Body of pancreas (tissue), 4 donors: ENCODE measurements around the gene DNAH8. TPM values are rescaled to one million over a fixed set of nuclear protein-coding genes. Genes with fewer than 3 reads are reported as not detected.
"Not testable (repeated sequence)": the region's sequence is repeated elsewhere in the genome, so short reads cannot be mapped to it uniquely, and the experiment has no call there.

Experiments used
- ATAC-seq: fragments of 150-250 bp; one replicate; pipeline ENCODE4 v1.9.1; 2016
- DNase-seq, 4 donors: peaks; one replicate each; pipeline ENCODE4 v3.0.0-alpha.2; 2019
- H3K27ac ChIP-seq, 4 donors: fragments of 200-600 bp; sonication (generic); 1 replicate in 3 of 4; 2 replicates in 1 of 4; pipeline versions ENCODE4 v1.5.1 to v1.6.1; 2016 to 2019; ENCODE audit warnings: mild to moderate bottlenecking in 1 of 4, mixed read lengths in 1 of 4, moderate library complexity in 1 of 4
- H3K27me3 ChIP-seq, 2 donors: fragments of 200-600 bp; sonication (generic); one replicate each; pipeline ENCODE4 v1.6.0; 2016; ENCODE audit warnings: mild to moderate bottlenecking in 1 of 2
- H3K36me3 ChIP-seq, 2 donors: fragments of 200-600 bp; sonication (generic); replicated peaks in 1 of 2; 2 replicates each; pipeline ENCODE4 v1.5.1; 2016; ENCODE audit warnings: low read depth in 2 of 2; ENCODE audit not compliant: insufficient read depth in 1 of 2
- H3K4me1 ChIP-seq: fragments of 200-600 bp; sonication (generic); one replicate; pipeline ENCODE4 v1.6.0; 2016
- H3K4me3 ChIP-seq, 2 donors: fragments of 200-600 bp; sonication (generic); 1 replicate in 1 of 2; 2 replicates in 1 of 2; pipeline ENCODE4 v1.5.1; 2016 to 2019
- H3K9me3 ChIP-seq, 3 donors: fragments of 200-600 bp; sonication (generic); 1 replicate in 2 of 3; 2 replicates in 1 of 3; pipeline ENCODE4 v1.5.1; 2016
- CTCF ChIP-seq, 7 experiments: fragments of 450-650 bp in 4 of 7; fragments of 200-600 bp in 3 of 7; sonication (generic) in 3 of 7; IDR thresholded peaks; one replicate each; pipeline ENCODE4 v1.5.1; 2016 to 2019; ENCODE audit warnings: antibody characterized with exemption in 7 of 7
- POLR2A ChIP-seq, 3 donors: fragments of 450-650 bp; IDR thresholded peaks; one replicate each; pipeline ENCODE4 v1.6.1; 2016; ENCODE audit warnings: antibody characterized with exemption in 3 of 3, mild to moderate bottlenecking in 2 of 3
- WGBS, 2 donors: methylation state at CpG; one replicate each; pipeline ENCODE4 v1.1.5; 2017; 5-methylcytosine and 5-hydroxymethylcytosine counted together
- intact Hi-C: fragments of 100-400 bp; cut with DNase I; formaldehyde crosslinking; loops from one replicate; pipeline ENCODE4 v1.15.1; 2023
- total RNA-seq, 2 donors: library from RNA; depleted of rRNA; stranded (reverse); fragments of >200 nt; gene quantifications; one replicate each; pipeline ENCODE4 v1.1.0, GENCODE V29; 2016

The DNAH8 gene
- total RNA-seq, 2 donors from 2014 or later: not detected

DNA sequence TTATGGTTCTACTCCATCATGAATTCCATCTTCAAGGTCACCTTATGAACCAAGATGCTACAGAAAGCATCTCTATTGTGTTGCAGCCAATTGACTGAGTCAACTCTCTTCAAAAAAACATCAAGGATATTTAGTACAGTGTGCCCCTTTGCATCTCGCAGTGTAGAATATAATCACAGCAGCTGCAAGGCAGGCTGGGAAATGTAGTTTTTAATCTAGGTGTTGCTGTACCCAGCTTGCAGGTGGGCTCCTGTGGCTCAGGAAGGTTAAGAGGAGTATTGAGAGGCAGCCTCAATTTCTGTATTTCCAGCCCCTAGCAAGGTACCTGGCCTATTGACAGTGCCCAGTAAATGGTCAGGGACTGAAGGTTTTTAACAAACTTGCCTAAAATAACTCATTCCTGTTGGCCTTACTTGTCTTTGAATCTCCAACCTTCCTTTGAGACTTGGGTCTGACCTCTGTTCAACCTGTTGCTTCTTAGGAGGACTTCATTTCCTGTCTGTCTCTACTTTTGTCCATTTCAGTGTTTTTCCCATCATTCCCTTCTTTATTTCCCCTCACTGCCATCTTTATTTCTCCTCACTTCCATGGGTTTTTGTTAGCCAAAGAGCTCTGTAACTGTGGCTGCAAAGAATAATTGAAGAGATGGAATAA is 150.5 kb downstream of the DNAH8 start:
- TF ChIP-seq CTCF (IDR thresholded peaks at IDR 0.05) (no peak), POLR2A (IDR thresholded peaks at IDR 0.05) (no peak)
- ATAC-seq (no peak), DNase-seq (no peak)
- H3K9me3 ChIP-seq: peaks cover 0 to 2% (median 0%) of the 10 kb centered on the region in 3 donors
- no peaks in the 10 kb centered on the region for H3K27me3 ChIP-seq
- H3K4me1 ChIP-seq: no peaks in the 10 kb centered on the region
- no peak overlapping the region for H3K4me3 ChIP-seq
- no peak overlapping the region for H3K27ac ChIP-seq
- intact Hi-C loops: no loop called here
- 35 to 67% methylated on average over 1 of the region's 1 CpG for WGBS, 2 donors
- no peaks in the 10 kb centered on the region for H3K36me3 ChIP-seq

DNA sequence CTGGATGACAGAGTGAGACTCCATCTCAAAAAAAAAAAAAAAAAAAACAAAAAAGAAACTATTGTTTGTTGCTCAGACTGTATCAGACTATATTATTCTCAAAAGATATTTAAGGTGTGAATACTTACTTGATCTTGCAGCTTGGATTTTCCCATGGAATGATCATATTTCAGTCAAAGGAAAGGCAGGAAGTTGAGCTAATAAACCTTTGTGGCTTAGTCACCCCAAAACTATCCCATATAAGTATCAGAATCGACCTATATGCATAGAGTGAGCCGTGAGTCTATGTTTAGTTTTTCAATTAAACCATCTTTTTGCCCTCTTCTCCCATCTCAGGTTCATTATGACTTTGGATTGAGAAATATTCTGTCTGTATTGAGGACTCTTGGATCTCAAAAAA is 152.6 kb downstream of the DNAH8 start:
- Histone ChIP-seq H3K27ac (no peak overlapping the region), H3K36me3 (no peaks in the 10 kb centered on the region), H3K4me3 (no peak overlapping the region), H3K27me3 (peaks cover 0 to 4% of the 10 kb centered on the region in 2 donors), H3K9me3 (peaks cover 0 to 2% (median 0%) of the 10 kb centered on the region in 3 donors), H3K4me1 (no peaks in the 10 kb centered on the region)
- ATAC-seq: no peak
- TF ChIP-seq CTCF (IDR thresholded peaks at IDR 0.05): no peak
- TF ChIP-seq POLR2A (IDR thresholded peaks at IDR 0.05): no peak
- WGBS, 2 donors: 66 to 74% methylated on average over 2 of the region's 2 CpGs
- intact Hi-C loops: no loop called here
- no peak for DNase-seq

DNA sequence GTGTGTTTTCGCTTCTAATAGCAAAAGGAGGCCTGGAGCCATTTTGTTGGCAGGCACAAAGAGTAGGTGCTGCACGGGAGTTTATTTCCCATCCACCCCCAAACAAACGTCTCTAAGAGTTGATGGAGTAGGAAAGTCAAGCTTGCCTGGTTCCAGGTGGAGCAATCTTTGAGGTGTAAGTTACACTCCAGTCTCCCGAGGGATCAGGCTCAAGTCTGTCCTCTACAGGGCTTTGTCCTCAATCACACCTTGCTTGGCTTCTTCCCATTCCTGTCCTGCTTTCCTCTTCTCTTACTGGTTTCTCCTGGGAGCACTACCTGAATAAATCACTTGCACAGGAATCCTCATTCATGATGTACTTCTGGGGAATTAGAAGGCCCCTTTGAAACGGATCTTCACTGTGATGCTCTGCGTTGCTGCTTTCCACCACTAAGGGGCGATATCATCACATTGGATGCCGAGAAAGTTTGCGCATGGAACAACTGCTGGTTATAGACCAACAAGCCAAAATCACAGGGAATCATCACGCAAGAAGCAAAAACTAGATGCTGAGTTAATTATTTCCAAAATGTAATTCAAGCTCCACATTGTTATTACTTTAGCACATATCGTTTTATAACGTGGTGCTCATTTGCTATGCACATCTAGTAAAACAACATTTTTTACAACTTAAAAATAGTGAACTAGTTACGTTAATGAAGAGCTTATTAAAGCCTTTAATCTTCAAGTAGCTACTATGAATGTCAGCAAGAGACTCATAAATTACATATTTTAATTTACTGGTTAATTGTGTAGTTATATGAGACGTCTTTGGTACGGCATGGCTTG is 156.8 kb downstream of the DNAH8 start:
- no peaks in the 10 kb centered on the region for H3K4me1 ChIP-seq
- WGBS, 2 donors: 32% methylated on average over 15 of the region's 15 CpGs
- peaks cover 0 to 2% (median 0%) of the 10 kb centered on the region in 3 donors for H3K9me3 ChIP-seq
- TF ChIP-seq POLR2A (IDR thresholded peaks at IDR 0.05): no peak
- peak; percentile 76 to 92 (median 90) for TF ChIP-seq CTCF (IDR thresholded peaks at IDR 0.05)
- intact Hi-C loops: loop anchor here (10.0 kb wide), 1 partner anchor 443 kb away; the partner anchor contains the start of gene KCNK17
- peak; percentile 45 for ATAC-seq
- peaks cover 0 to 4% of the 10 kb centered on the region in 2 donors for H3K27me3 ChIP-seq
- no peak overlapping the region for H3K4me3 ChIP-seq
- H3K36me3 ChIP-seq: no peaks in the 10 kb centered on the region
- DNase-seq: peak; percentile 55 to 73 (median 61)
- H3K27ac ChIP-seq: no peak overlapping the region

- WGBS, 2 donors: 71 to 73% methylated on average over 6 of the region's 6 CpGs
Measured at GRCh38 chr6:38873001-38873400, 157.9 kb downstream of the DNAH8 start.

DNA sequence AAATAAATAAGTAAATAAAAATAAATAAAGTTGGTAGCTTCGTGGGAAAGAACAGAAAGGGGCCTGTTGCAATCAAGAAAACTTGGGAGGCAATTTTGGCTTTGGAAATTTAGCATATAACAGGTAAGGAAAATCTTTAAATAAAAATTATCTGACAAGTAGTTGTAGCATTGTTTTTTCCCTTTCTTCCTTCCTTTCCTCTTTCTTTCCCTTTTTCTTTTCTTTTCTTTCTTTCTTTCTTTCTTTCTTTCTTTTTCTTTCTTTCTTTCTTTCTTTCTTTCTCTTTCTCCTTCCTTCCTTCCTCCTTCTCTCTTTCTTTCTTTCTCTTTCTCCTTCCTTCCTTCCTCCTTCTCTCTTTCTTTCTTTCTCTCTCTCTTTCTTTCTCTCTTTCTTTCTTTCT is 158.7 kb downstream of the DNAH8 start:
- WGBS, 2 donors: 69 to 77% methylated on average over 1 of the region's 1 CpG
- H3K4me3 ChIP-seq, H3K27me3 ChIP-seq, H3K4me1 ChIP-seq, H3K9me3 ChIP-seq, H3K27ac ChIP-seq, H3K36me3 ChIP-seq, DNase-seq, ATAC-seq: not testable (repeated sequence)
- intact Hi-C loops: loop anchor here (10.0 kb wide), 1 partner anchor 441 kb away; the partner anchor contains the start of gene KCNK17

More at GRCh38 chr6:38873001-38873400, 157.9 kb downstream of the DNAH8 start:
- TF ChIP-seq CTCF (IDR thresholded peaks at IDR 0.05): no peak
- TF ChIP-seq POLR2A (IDR thresholded peaks at IDR 0.05): no peak
- no peaks in the 10 kb centered on the region for H3K4me1 ChIP-seq
- H3K4me3 ChIP-seq: no peak overlapping the region
- H3K27ac ChIP-seq: no peak overlapping the region
- DNase-seq (no peak), ATAC-seq (no peak)
- peaks cover 0 to 4% of the 10 kb centered on the region in 2 donors for H3K27me3 ChIP-seq
- H3K9me3 ChIP-seq: peaks cover 0 to 2% (median 0%) of the 10 kb centered on the region in 3 donors
- intact Hi-C loops: loop anchor here (10.0 kb wide), 1 partner anchor 442 kb away; the partner anchor contains the start of gene KCNK17
- H3K36me3 ChIP-seq: no peaks in the 10 kb centered on the region
